ENCODE data around the gene THADA.

Gene THADA

DNA sequence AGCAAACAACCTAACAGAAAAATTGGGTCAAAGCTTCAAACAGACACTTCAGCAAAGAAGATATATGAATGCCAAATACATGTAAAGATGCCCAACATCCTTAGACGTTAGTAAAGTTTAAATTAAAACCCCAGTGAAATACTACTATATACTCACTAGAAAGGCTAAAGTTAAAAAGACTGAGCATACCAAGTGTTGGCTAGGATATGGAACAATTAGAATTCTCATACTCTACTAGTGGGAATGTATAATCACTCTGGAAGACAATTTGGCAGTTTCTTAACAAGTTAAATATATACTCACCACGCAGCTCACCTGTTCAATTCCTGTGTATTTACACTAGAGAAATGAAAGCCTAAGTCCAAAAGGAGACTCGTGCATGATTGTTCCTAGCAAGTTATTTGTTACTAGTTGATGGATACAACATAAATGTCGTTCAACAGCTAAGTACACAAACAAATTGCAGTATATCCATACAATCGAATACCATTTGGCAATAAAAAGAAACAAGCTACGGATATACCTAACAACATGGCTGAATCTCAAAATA, 185.7 kb downstream of the THADA start:
- ATAC-seq (ENCODE audit: low read depth): no peak

DNA sequence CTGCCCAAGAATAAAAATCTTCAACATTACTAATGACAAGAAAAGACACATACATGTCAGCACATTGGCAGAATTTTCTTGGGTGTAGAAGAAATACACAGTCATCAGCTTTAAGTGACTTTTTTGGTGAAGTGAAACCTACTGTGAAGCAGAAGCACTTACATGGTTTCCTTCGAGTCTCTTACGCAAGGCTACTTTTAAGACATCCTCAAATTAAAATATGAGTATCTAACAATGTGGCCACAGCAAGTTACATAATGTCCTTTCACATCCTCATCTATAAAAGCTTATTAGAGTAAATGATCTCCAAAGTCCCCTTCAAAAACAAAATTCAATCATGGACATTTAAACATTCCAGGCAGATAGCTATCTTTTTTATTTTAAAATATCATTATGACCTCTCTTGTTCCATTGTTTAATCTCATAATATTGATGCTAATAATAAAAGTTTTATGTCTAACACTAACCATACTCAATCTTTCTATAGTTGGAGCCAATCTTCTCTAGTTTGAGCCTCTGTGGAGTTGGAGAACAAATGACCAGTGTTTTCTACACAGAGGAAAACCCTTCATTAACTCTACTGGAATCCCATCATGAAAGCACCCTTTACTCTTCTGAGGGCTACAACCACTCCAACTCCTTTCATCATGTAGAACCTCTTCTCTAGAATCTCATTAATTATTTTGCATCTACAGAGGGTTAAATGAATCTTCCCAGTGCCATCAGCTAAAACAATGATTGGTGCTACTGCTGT, 187.3 kb downstream of the THADA start:
- H3K27ac ChIP-seq (ENCODE audit: poor library complexity, severe bottlenecking): no peak overlapping the region
- no peaks in the 10 kb centered on the region for H3K36me3 ChIP-seq (ENCODE audit: low read depth)
- TF ChIP-seq, protein P1, sequence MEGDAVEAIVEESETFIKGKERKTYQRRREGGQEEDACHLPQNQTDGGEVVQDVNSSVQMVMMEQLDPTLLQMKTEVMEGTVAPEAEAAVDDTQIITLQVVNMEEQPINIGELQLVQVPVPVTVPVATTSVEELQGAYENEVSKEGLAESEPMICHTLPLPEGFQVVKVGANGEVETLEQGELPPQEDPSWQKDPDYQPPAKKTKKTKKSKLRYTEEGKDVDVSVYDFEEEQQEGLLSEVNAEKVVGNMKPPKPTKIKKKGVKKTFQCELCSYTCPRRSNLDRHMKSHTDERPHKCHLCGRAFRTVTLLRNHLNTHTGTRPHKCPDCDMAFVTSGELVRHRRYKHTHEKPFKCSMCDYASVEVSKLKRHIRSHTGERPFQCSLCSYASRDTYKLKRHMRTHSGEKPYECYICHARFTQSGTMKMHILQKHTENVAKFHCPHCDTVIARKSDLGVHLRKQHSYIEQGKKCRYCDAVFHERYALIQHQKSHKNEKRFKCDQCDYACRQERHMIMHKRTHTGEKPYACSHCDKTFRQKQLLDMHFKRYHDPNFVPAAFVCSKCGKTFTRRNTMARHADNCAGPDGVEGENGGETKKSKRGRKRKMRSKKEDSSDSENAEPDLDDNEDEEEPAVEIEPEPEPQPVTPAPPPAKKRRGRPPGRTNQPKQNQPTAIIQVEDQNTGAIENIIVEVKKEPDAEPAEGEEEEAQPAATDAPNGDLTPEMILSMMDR (IDR thresholded peaks at IDR 0.05; ENCODE audit: poor library complexity, severe bottlenecking): no peak
- H3K4me1 ChIP-seq (ENCODE audit: insufficient read depth, poor library complexity, severe bottlenecking): peaks cover 11% of the 10 kb centered on the region
- no peaks in the 10 kb centered on the region for H3K27me3 ChIP-seq (ENCODE audit: insufficient read depth, poor library complexity, severe bottlenecking)
- H3K9me3 ChIP-seq (ENCODE audit: severe bottlenecking): no peaks in the 10 kb centered on the region
- H3K4me3 ChIP-seq (ENCODE audit: severe bottlenecking): no peak overlapping the region
- DNase-seq (ENCODE audit: low spot score) (no peak), ATAC-seq (ENCODE audit: low read depth) (no peak)

More for the DNA sequence above, 185.7 kb downstream of the THADA start:
- DNase-seq (ENCODE audit: low spot score): no peak
- no peaks in the 10 kb centered on the region for H3K27me3 ChIP-seq (ENCODE audit: insufficient read depth, poor library complexity, severe bottlenecking)
- TF ChIP-seq, protein P1 (IDR thresholded peaks at IDR 0.05; ENCODE audit: poor library complexity, severe bottlenecking): no peak
- H3K9me3 ChIP-seq (ENCODE audit: severe bottlenecking): no peaks in the 10 kb centered on the region
- no peak overlapping the region for H3K27ac ChIP-seq (ENCODE audit: poor library complexity, severe bottlenecking)
- H3K4me1 ChIP-seq (ENCODE audit: insufficient read depth, poor library complexity, severe bottlenecking): peaks cover 11% of the 10 kb centered on the region
- H3K4me3 ChIP-seq (ENCODE audit: severe bottlenecking): no peak overlapping the region
- no peaks in the 10 kb centered on the region for H3K36me3 ChIP-seq (ENCODE audit: low read depth)

DNA sequence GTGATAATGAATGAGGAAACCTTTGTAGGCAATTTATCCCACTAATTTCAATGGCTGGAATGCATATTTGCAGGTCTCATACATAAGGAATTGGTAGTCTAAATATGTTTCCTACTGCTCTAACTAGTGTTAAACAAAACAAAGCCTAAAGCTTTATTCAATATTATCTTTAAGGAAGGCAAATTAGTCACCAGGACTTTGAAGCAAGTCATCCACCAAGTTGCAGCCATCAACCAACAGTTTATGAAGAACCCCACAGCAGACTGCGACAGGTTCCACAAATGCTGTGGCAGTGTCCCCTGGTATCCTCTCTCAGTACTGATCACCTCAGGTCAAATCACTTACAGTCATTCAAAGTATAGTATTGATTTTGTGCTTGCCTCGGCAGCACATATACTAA, 187.9 kb downstream of the THADA start:
- H3K36me3 ChIP-seq (ENCODE audit: low read depth): no peaks in the 10 kb centered on the region
- ATAC-seq (ENCODE audit: low read depth) (no peak), DNase-seq (ENCODE audit: low spot score) (no peak)
- no peak overlapping the region for H3K27ac ChIP-seq (ENCODE audit: poor library complexity, severe bottlenecking)
- H3K9me3 ChIP-seq (ENCODE audit: severe bottlenecking): no peaks in the 10 kb centered on the region
- no peaks in the 10 kb centered on the region for H3K27me3 ChIP-seq (ENCODE audit: insufficient read depth, poor library complexity, severe bottlenecking)
- no peak overlapping the region for H3K4me3 ChIP-seq (ENCODE audit: severe bottlenecking)
- H3K4me1 ChIP-seq (ENCODE audit: insufficient read depth, poor library complexity, severe bottlenecking): peaks cover 11% of the 10 kb centered on the region
- TF ChIP-seq, protein P1 (IDR thresholded peaks at IDR 0.05; ENCODE audit: poor library complexity, severe bottlenecking): no peak

DNA sequence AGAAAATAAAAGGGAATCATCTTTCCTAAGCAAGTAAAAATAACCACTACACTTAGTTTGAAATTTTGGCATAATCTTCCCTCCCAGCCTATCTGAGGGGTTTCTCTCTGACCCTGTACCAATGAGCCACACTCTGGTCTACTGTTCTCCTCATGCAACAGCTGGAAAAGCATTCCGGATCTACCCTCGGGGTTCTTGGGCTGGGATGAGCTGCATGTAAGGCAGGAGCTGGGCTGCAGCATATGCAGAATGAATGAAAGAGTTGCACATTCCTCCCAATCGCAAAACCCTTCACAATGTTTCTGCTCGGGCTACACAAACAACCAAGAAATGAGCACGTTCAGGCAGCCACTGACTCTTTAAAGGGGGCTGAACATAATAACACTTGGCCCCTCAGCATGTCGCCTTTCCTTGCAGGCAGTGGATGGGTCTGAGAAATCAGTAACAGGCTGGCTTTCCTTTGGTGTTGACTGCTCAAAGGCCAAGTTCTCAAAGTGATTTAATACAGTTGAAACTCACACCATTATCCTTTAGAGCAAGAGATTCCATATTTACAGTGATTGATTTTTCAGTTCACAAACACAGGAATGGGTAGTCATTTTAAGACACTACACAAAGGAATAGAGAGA, 189.1 kb downstream of the THADA start:
- H3K27ac ChIP-seq (ENCODE audit: poor library complexity, severe bottlenecking): no peak overlapping the region
- ATAC-seq (ENCODE audit: low read depth): no peak
- no peaks in the 10 kb centered on the region for H3K9me3 ChIP-seq (ENCODE audit: severe bottlenecking)
- H3K4me3 ChIP-seq (ENCODE audit: severe bottlenecking): no peak overlapping the region
- no peaks in the 10 kb centered on the region for H3K27me3 ChIP-seq (ENCODE audit: insufficient read depth, poor library complexity, severe bottlenecking)
- H3K36me3 ChIP-seq (ENCODE audit: low read depth): no peaks in the 10 kb centered on the region
- DNase-seq (ENCODE audit: low spot score): no peak
- TF ChIP-seq, protein P1 (IDR thresholded peaks at IDR 0.05; ENCODE audit: poor library complexity, severe bottlenecking): no peak
- peaks cover under 1% of the 10 kb centered on the region for H3K4me1 ChIP-seq (ENCODE audit: insufficient read depth, poor library complexity, severe bottlenecking)

Data from RWPE2 (cell line).